NCI-H345 treated with DMSO at 0.1 percent for 48 hours (cell line): ENCODE data around the gene C12orf57.

Experiments
- DNase-seq: peaks from one replicate; lab custom pipeline; 2025; ENCODE audit not compliant: unreplicated experiment; lab: John Stamatoyannopoulos, UW

C12orf57 gene

DNA sequence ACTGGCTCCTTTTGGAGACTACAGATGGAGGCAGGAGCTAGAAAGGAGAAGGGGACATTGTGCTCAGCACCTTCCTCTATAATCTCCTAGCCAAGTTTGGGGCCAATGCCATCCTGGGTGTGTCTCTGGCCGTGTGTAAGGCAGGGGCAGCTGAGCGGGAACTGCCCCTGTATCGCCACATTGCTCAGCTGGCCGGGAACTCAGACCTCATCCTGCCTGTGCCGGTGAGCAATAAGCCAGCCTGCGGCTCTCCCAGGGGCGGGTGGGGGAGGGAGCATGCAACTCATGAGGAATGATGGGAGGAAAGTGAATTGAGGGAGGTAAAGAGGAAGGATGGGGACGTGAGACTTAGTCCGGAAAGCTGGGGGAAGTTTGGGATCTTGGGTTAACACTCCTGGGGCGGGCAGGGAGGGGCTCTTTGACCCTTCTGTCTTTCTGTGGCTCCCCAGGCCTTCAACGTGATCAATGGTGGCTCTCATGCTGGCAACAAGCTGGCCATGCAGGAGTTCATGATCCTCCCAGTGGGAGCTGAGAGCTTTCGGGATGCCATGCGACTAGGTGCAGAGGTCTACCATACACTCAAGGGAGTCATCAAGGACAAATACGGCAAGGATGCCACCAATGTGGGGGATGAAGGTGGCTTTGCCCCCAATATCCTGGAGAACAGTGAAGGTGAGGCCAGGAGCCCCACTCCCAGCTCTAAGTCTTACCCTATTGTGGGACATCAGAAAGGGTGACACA lies 26.2 kb upstream of the C12orf57 start:
- no peak for DNase-seq

DNA sequence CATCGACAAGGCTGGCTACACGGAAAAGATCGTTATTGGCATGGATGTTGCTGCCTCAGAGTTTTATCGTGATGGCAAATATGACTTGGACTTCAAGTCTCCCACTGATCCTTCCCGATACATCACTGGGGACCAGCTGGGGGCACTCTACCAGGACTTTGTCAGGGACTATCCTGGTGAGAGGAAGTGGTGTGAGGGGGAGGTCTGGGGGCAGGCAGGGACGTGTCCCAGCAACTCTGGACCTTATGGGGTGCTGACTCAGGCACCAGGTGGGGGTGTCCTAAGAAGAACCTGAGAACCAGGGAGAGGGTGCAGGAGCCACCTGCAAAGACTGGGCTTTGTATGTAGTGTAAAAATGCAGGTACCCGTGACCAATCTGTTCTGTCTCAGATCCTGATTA lies 24.2 kb upstream of the C12orf57 start:
- DNase-seq, result no peak

- DNase-seq, result no peak
These were observed 22.3 kb upstream of the C12orf57 start for GRCh38 chr12:6921539-6921938.

- no peak for DNase-seq
These were observed 21.6 kb upstream of the C12orf57 start for GRCh38 chr12:6921996-6922946.

DNA sequence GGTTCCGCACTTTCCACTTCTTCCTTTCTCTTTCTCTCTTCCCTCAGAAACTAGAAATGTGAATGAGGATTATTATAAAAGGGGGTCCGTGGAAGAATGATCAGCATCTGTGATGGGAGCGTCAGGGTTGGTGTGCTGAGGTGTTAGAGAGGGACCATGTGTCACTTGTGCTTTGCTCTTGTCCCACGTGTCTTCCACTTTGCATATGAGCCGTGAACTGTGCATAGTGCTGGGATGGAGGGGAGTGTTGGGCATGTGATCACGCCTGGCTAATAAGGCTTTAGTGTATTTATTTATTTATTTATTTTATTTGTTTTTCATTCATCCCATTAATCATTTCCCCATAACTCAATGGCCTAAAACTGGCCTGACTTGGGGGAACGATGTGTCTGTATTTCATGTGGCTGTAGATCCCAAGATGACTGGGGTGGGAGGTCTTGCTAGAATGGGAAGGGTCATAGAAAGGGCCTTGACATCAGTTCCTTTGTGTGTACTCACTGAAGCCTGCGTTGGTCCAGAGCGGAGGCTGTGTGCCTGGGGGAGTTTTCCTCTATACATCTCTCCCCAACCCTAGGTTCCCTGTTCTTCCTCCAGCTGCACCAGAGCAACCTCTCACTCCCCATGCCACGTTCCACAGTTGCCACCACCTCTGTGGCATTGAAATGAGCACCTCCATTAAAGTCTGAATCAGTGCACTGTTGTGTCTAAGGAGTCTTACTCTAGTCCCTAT lies 20.7 kb upstream of the C12orf57 start:
- DNase-seq, result no peak

DNA sequence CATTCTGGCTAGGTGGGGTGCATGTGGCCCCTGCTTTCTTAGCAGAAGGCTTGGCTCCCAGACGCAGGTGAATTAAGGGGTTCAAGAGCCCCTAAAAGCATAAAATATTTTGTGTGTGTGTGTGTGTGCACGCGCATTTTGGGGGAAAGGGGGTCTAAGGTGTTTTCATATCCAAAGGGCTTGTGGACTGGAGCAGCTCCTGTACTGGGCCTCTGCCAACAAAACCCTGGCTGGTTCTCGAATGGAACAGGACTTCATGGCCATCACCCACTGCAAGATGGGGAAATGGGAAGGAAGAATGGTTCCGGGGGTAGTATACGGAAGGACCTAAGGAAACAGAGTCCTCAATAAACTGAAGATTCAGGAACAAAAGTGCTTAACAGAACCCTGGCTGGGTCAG lies 20.0 kb upstream of the C12orf57 start:
- no peak for DNase-seq

GRCh38 chr12:6925239-6925539 lies 18.6 kb upstream of the C12orf57 start:
- no peak for DNase-seq

DNA sequence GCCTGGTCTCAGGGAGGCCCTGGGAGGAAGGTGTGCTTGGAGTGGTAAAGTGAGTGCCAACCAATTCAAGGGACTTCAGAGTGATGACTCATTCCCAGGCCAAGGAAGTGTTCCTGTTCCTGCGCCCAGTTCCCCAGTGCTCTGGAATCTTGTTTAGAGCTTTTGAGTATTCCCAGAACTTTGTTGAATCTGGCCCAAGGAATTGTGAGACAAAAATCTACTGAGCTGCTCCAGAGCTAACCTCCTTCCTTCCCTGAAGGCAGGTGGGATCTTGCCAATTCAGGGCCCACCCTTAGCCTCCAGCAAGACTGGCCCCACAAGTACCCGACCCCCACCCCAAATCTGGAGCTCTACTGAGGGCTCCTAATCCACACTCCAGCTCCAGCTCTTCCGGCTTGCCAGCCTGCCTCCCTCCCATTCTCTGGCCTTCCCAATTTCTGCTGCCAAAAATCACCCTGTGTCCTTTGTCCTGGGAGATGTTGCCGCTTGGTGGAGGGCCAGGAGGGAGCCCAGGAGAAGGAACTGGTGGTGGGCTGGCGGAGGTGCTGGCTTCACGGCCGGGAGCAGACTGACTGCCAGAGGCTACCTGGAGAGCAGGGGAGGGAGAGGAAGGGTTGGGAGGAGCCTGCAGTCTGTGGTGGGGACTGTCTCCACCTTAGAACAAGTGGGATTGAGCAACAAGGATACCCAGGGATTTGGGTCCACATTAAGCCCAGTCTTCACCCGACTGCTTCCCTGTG lies 18.1 kb upstream of the C12orf57 start:
- DNase-seq, result no peak

DNA sequence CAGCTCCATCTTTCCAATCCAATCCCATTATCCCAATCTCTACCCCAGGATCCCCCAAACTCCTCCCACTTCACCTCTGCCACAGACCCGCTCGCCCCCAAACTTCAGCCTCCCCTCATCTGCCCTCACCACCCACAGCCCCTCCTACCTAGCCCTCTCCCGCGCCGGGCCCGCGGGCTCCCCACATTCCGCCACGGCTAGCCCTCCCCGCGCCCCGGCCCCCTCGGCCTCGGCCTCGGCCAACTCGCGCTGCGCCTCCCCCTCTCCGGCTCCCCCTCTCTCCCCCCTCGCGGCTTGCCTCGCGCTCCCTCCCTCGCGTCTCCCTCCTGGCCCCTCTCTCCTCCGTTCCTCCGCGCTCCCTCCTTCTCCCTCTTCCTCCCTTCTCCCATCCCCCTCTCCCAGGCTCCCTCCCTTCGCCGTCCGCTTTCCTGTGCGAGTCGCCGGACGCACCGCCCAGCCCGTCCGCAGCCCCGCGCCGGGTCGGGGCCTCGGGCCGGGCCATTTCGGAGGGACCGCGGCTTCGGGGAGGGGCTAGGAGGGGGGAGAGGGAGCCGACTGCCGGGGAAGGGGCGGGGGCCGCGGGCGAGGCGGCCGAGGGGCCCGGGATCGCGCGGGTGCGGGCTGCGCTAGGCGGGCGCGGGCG lies 16.3 kb upstream of the C12orf57 start, which contains the start of gene ATN1:
ATN1 (plus strand) TSS at position 581 of the 643 bp plus-strand sequence. CDS start 6,043 bp downstream, outside the sequence.
- no peak for DNase-seq

DNA sequence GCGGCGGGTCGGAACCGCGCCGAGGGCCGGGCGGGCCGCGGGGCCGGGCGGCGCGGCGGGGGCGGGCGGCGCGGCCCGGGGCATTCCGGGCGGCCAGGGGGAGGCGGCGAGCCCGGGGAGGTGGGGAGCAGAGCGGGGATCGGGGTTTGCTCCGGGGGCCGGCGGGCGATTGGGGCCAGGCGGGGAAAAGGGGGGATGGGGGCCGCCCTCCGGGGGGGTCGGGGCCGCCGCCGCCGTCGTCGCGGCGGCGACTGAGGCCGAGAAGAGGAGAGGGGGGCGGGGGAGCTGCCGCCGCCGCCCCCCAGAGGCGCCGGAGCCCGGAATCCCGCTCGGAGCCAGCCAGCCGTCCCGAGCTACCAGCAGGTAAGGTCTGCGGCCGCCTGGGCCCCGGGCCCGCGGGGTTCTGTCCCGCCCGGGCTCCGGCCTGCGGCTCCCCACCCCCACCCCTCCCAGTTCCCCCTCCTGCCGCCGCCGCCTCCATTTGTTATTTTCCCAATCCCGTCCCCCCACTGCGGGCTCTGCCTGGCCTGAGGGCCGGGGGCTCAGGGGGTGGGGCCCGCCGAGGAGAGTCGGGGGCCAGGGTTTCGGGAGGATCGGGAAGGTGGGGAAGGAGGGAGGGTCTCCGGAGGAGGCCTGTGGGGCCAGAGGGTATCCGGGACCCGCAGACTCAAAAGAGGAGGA lies 15.7 kb upstream of the C12orf57 start:
- DNase-seq, result no peak

- no peak for DNase-seq
These were observed 15.0 kb upstream of the C12orf57 start for GRCh38 chr12:6928703-6929407.

DNA sequence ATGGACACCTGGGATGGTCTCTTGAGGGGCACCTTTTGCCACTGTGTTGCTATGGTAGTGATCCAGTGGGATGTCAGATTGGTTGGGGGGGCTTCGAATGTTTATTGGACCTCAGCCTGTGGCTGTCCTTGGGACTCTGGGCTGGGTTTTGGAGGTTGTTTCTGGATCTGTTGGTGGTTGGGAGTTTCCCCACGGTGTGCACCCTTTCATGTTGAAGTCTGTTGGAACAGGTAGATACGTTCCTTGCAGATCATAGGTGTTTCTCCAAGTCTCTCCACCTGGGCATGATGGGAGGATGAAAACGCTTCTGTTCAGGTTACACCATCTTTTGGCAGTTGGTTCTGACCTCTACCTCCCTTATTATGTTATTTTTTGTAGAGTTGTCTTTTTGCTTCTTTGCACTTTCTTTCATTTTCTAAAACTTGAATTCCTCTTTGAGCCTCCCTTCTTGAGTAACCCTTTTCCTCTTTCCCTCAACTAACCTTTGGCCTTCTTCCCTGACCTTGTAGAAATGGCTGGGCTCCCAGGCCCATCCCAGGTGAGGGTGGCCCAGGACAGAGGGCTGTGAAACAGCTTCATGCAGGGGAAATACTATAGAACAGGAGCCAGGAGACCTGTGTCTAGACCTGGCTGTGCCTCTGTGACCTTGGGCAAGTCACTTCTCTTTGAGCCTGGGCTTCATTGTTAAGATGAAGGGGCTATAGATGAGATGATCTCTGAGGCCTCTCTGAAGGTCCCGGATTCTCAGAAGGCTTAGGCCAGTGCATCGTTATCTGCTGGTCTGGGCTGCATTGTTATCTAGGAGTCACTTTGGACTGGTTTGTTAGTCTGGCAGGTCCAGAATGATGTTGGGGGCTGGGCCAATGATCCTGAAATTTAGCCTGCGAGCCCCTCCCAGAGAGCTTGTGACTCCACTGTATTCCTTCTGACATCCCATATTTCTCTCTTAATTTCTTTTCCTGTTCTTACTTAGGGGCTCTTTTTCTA lies 14.1 kb upstream of the C12orf57 start:
- no peak for DNase-seq

GRCh38 chr12:6932766-6933165 lies 11.1 kb upstream of the C12orf57 start:
- no peak for DNase-seq

GRCh38 chr12:6934110-6934509 lies 9.7 kb upstream of the C12orf57 start:
- no peak for DNase-seq

DNA sequence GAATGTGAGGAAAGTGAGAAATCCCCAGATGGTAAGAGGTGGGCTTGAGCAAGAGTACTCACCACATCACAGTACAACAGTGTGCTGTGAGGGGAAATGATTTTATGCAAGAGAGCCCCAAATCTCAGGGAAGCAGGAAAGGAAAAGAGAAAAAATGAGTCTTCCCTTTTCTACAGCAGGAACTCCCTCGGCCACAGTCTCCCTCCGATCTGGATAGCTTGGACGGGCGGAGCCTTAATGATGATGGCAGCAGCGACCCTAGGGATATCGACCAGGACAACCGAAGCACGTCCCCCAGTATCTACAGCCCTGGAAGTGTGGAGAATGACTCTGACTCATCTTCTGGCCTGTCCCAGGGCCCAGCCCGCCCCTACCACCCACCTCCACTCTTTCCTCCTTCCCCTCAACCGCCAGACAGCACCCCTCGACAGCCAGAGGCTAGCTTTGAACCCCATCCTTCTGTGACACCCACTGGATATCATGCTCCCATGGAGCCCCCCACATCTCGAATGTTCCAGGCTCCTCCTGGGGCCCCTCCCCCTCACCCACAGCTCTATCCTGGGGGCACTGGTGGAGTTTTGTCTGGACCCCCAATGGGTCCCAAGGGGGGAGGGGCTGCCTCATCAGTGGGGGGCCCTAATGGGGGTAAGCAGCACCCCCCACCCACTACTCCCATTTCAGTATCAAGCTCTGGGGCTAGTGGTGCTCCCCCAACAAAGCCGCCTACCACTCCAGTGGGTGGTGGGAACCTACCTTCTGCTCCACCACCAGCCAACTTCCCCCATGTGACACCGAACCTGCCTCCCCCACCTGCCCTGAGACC lies 8.2 kb upstream of the C12orf57 start:
- DNase-seq, result no peak

- DNase-seq, result no peak
These were observed 7.6 kb upstream of the C12orf57 start for GRCh38 chr12:6936194-6936635.
